Mucosa of rectum (tissue), 2 donors: Measurements from ENCODE around the gene SGCD.

Experiments
- H3K27ac ChIP-seq, 2 donors: one replicate each; pipeline ENCODE4 v1.7.0; 2013; ENCODE audit warnings: inconsistent platforms in 2 of 2, low read depth in 2 of 2, low read length in 2 of 2
- H3K27me3 ChIP-seq, 2 donors: one replicate each; pipeline ENCODE4 v1.7.0; 2013; ENCODE audit warnings: low read length in 2 of 2; ENCODE audit not compliant: control insufficient read depth in 2 of 2, insufficient read depth in 2 of 2
- H3K36me3 ChIP-seq, 2 donors: one replicate each; pipeline ENCODE4 v1.7.0; 2013; ENCODE audit warnings: low read length in 2 of 2; ENCODE audit not compliant: control insufficient read depth in 2 of 2, insufficient read depth in 2 of 2
- H3K4me1 ChIP-seq, 2 donors: one replicate each; pipeline ENCODE4 v1.7.0; 2013; ENCODE audit warnings: low read length in 2 of 2, mild to moderate bottlenecking in 1 of 2; ENCODE audit not compliant: control insufficient read depth in 2 of 2, insufficient read depth in 2 of 2
- H3K4me3 ChIP-seq, 2 donors: one replicate each; pipeline ENCODE4 v1.7.0; 2013; ENCODE audit warnings: low read length in 2 of 2
- H3K9ac ChIP-seq, 2 donors: one replicate each; pipeline ENCODE4 v1.7.0; 2013; ENCODE audit warnings: low read length in 2 of 2, low read depth in 1 of 2, mild to moderate bottlenecking in 1 of 2
- H3K9me3 ChIP-seq, 2 donors: one replicate each; pipeline ENCODE4 v1.7.0; 2013; ENCODE audit warnings: low read length in 2 of 2; ENCODE audit not compliant: control insufficient read depth in 2 of 2
- donor health status: healthy.
- donor health status: Normal muscosa, but diverticular disease.

The SGCD gene

DNA sequence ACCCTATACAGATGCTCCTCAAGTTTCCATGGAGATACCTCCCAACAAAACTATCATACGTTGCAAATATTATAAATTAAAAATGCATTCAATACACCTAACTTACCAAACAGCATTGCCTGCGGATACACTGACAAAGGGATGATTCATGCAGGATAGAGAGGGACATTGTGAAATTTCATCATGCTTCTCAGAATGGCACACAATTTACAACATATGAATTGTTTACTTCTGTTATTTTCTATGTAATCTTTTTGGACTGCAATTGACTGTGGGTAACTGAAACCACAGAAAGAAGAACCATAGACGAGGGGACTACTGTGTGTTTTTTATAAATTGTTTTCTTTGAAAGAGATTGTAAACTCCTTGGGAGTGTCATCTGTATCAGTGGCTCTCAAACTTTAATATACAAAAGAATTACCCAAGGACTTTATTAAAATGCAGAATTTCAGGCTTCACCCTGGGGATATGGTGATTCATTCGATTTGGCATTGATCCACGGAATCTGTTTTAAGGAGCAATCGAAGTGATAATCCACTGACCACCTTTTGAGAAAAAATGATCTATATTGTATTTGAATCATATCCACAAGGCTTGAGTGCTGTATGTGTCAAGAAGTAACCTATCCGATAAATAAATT is 146.4 kb downstream of the SGCD start:
- Histone ChIP-seq H3K9me3 (no peaks in the 10 kb centered on the region), H3K27ac (no peak overlapping the region), H3K4me3 (no peak overlapping the region), H3K27me3 (no peaks in the 10 kb centered on the region), H3K9ac (no peak overlapping the region), H3K4me1 (no peaks in the 10 kb centered on the region), H3K36me3 (no peaks in the 10 kb centered on the region)

DNA sequence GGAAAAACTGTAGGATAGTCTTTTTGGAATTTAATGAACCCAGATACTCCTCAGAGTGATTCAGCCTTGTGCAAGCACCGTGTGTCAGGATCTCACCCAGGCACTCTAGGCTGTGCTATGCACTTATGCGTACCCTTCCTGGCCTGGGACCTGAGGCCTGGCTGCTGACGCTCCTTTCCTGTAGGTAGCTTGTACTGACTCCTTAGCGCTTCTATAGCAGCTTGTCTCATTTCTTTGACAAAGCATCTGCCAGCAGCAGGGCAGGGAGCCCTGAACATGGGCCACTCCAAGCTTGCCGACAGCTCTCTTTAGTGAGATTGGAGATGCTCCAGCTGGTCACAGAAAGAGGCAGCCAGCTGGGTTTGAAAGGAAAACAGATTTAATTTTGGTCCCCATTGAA is 147.3 kb downstream of the SGCD start:
- Histone ChIP-seq H3K27ac (no peak overlapping the region), H3K9ac (no peak overlapping the region), H3K9me3 (no peaks in the 10 kb centered on the region), H3K36me3 (no peaks in the 10 kb centered on the region), H3K4me1 (no peaks in the 10 kb centered on the region), H3K4me3 (no peak overlapping the region), H3K27me3 (no peaks in the 10 kb centered on the region)

DNA sequence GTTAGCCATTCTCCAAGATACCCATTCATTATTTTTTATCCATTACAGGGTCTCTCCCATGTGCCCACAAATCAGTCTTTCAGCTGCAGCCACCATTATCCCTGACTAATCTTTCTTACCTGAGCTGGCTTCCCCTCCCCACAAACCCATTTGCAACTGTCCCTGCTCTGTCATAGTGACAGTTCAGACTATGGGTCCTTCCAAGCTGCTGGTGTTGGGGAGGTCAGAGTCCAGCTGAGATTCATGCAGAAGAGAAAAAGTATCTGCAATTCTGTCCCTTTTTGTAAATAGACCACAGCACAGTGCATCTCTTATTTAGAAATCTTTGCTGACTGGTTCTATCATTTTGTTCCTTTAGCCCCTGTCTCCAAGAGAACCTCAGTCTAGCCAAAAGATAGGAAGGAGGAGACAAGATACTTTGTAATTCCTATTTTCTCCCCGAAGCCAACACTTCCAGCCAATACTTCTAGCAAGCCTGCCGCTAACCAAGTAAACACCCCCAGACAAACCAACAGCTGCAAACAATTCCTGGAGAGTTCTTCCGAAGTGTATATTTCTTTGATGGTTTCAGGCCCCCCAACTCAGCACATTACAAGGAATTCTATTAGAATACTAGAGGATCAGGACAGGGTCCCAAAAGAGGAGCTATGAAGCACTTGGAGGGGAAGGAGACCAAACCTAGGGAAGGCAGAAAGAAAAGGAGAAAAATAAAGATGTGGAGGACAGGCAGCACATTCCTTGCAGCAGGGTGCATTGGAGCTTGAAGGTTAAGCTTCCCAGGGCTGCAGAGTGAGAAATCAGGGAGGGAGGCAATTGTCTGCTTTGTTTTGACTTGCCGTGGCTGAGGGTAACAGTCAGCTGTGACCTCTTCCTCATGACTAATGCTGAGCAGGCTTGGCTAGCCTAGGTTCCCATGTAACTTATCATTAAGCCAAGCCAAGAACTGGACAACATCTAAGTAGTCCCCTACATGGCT is 148.5 kb downstream of the SGCD start:
- no peak overlapping the region for H3K4me3 ChIP-seq
- no peak overlapping the region for H3K27ac ChIP-seq
- no peak overlapping the region for H3K9ac ChIP-seq
- no peaks in the 10 kb centered on the region for H3K9me3 ChIP-seq
- H3K27me3 ChIP-seq: no peaks in the 10 kb centered on the region
- no peaks in the 10 kb centered on the region for H3K4me1 ChIP-seq
- H3K36me3 ChIP-seq: no peaks in the 10 kb centered on the region

DNA sequence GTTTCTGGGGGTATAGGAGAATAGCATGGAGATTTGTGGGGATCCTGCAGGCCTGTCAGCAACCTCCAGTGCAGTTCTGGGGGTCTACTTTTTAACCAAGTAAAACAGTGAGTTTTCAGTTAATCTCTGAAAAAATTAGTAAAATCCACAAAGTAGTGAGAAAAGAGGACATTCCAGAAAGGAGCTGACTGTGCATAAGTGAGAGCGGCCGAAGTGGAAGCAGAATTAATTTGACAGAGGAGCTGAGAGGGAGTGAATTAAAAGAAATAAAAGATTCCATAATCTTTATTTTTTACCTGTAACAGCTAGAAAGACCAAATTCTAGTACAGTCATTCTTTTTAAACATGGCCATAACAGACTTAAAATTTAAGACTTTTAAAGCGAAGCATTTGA is 149.2 kb downstream of the SGCD start:
- Histone ChIP-seq H3K9me3 (no peaks in the 10 kb centered on the region), H3K27ac (no peak overlapping the region), H3K4me3 (no peak overlapping the region), H3K4me1 (no peaks in the 10 kb centered on the region), H3K36me3 (no peaks in the 10 kb centered on the region), H3K9ac (no peak overlapping the region), H3K27me3 (no peaks in the 10 kb centered on the region)

DNA sequence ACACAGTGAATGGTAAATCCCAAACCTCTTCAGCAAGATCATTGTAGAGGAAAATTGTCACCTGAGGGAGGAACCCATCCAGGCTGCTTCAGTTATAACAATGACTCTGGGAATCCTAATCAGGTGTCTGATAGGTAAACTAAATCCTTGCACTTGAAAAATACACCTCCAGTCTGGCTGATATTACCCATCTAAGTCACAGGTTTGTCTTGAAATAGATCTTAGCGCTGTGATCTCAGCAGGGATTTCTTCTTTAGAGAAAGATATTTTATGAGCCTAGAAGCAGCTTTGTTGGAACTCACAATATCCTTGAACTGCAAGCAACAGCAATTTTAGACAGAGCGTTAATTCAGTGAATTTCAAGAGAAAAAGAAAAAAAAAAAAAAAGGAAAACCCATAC is 149.7 kb downstream of the SGCD start:
- H3K9me3 ChIP-seq: no peaks in the 10 kb centered on the region
- H3K4me3 ChIP-seq: no peak overlapping the region
- H3K36me3 ChIP-seq: no peaks in the 10 kb centered on the region
- no peak overlapping the region for H3K9ac ChIP-seq
- no peaks in the 10 kb centered on the region for H3K4me1 ChIP-seq
- no peaks in the 10 kb centered on the region for H3K27me3 ChIP-seq
- H3K27ac ChIP-seq: no peak overlapping the region

DNA sequence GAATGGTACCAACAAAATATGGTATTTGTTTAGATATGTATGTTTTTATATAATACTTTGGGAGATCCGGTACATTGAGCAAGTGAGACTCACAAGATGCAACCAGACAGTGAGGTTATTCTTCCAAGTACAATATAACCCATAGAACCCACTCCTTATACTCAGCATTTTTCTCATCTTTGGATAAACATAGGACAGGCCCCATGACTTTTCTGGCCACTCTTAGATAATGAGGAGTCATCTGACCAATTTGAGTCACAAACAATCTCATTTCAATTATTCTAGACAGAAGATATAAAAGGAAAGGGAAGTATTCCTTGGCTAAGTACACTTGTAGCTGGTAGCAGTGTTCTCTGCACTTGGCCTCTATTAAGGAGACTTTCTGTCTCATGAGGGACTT is 150.2 kb downstream of the SGCD start:
- Histone ChIP-seq H3K9me3 (no peaks in the 10 kb centered on the region), H3K4me3 (no peak overlapping the region), H3K36me3 (no peaks in the 10 kb centered on the region), H3K4me1 (no peaks in the 10 kb centered on the region), H3K9ac (no peak overlapping the region), H3K27ac (no peak overlapping the region), H3K27me3 (no peaks in the 10 kb centered on the region)

DNA sequence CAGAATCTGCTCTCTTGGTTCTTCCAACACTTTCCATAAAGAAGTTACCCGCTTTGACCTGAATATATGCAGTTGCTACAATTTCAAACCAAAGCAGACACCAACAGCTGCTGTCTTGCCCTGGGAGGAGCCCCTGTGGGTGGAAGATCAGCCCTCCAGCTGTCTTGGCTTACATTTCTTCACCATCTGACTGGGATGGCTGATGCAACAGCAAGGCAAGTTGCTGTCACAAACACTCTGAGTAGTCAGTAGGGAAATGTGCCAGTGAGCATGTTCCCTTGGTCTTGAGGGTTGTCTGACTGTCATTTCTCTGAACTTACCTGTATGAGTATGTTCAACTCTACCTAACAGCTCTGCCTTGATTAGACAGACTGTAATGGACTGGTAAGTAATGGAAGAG is 152.9 kb downstream of the SGCD start:
- Histone ChIP-seq H3K9ac (no peak overlapping the region), H3K4me3 (no peak overlapping the region), H3K27ac (no peak overlapping the region), H3K4me1 (no peaks in the 10 kb centered on the region), H3K27me3 (no peaks in the 10 kb centered on the region), H3K36me3 (no peaks in the 10 kb centered on the region), H3K9me3 (no peaks in the 10 kb centered on the region)

DNA sequence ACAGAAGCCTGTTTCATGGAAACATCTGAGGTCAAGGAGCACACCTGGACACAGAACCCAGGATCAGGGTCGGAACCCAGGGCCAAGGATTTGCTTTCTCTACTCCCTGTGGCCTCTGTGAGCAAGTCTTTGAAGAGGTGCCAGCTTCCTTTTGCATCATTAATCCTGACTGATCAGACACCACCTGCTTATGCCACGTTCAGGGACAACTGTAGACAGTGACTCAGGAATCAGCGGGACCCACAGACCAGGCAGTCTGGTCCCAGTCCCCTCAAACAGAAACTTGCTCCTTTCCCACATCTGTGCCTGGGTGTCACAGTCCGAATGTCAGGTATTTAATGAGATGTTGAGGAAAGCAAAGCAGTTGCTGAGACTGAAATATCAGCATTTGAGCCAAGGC is 154.8 kb downstream of the SGCD start:
- Histone ChIP-seq H3K27ac (no peak overlapping the region), H3K4me3 (no peak overlapping the region), H3K4me1 (no peaks in the 10 kb centered on the region)

DNA sequence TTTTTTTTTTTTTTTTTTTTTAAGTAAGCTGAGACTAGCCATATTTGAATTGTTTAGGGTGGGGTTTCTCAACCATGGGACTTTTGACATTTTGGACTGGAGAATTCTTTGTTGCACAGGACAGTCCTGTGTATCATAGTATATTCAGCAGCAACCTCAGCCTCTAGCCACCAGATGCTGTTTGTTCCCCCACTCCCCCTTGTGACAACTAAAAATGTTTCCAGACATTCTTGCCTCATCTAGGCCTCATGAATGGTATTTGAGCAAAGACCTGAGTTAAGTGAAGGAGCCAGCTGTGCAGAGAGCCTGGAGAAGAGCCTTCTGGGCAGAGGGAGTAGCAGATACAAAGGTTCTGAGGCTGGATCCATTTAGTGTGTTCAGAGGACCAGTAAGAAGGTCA is 155.9 kb downstream of the SGCD start:
- H3K27me3 ChIP-seq: no peaks in the 10 kb centered on the region
- H3K36me3 ChIP-seq: no peaks in the 10 kb centered on the region
- H3K27ac ChIP-seq: no peak overlapping the region
- H3K9me3 ChIP-seq: no peaks in the 10 kb centered on the region
- H3K4me1 ChIP-seq: no peaks in the 10 kb centered on the region
- H3K4me3 ChIP-seq: no peak overlapping the region
- no peak overlapping the region for H3K9ac ChIP-seq

More for the DNA sequence above, 154.8 kb downstream of the SGCD start:
- Histone ChIP-seq H3K9ac (no peak overlapping the region), H3K27me3 (no peaks in the 10 kb centered on the region), H3K9me3 (no peaks in the 10 kb centered on the region), H3K36me3 (no peaks in the 10 kb centered on the region)

DNA sequence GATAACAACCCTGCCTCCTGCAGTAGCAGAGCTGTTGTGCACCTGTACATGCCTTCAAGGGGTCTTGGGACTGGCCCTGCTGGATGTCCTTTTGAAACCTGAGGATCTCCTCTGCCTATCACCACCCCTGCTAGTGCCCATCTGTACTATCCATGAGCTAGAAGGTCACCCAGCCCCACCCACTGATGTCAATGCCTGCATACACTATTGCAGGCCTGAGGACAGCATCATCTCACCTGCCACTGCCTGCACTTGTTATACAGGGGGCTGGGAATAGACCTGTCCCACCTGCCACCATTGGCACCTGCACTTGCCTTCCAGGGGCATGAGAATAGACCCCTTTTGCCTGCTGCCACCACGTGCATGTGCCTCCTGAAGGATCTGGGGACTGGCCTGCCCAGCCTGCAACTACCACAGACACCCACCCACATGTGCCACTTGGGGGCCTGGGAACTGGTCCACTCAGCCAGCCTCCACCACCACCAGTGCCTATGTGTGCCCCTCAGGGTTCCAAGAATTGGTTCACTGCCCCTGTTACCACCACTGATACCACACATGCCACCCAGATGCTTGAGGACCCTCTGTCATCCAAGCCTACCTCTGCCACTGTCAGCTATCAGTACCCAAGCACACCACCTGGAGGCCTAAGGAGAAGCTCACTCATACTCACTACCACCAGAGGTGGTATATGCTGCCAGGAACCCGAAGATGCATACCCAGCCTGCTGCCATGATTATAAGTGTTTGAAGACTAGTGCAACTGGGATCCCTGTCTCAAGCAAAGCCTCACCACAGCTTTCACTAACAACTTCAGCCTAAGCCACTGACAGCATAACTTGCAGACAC is 159.7 kb downstream of the SGCD start:
- Histone ChIP-seq H3K36me3 (no peaks in the 10 kb centered on the region), H3K4me3 (no peak overlapping the region), H3K4me1 (no peaks in the 10 kb centered on the region), H3K27ac (no peak overlapping the region), H3K27me3 (no peaks in the 10 kb centered on the region), H3K9me3 (no peaks in the 10 kb centered on the region), H3K9ac (no peak overlapping the region)
